Motor neuron (in vitro differentiated cells): ENCODE results near the gene LRRC1. TPM values are rescaled to one million over a fixed set of nuclear protein-coding genes. Genes with fewer than 3 reads are reported as not detected.

ENCODE experiments used
- ATAC-seq, 8 experiments: fragments of 200-7000 bp; cut with Tn5 transposase; replicated peaks in 6 of 8; 2 replicates each; pipeline ENCODE4 v1.8.0; 2021; ENCODE audit warnings: mild to moderate bottlenecking in 8 of 8, moderate library complexity in 8 of 8
- H3K27ac ChIP-seq, 2 donors: fragments of 250-450 bp; sonication (Bioruptor Pico); 2 replicates each; pipeline ENCODE4 v1.9.0; 2021; ENCODE audit warnings: antibody characterized with exemption in 2 of 2, mild to moderate bottlenecking in 2 of 2, moderate library complexity in 1 of 2
- H3K4me1 ChIP-seq, 2 donors: fragments of 250-450 bp; sonication (Bioruptor Pico); replicated peaks in 1 of 2; 2 replicates each; pipeline ENCODE4 v1.6.1; 2021; ENCODE audit warnings: antibody characterized with exemption in 2 of 2, mild to moderate bottlenecking in 2 of 2, moderate library complexity in 1 of 2
- H3K4me3 ChIP-seq, 5 donors: fragments of 250-450 bp; sonication (Bioruptor Pico); 2 replicates each; pipeline ENCODE4 v1.9.0; 2021; ENCODE audit warnings: antibody characterized with exemption in 5 of 5, mild to moderate bottlenecking in 5 of 5, moderate library complexity in 4 of 5
- WGBS, 10 experiments: fragments of 450-650 bp; shearing (Covaris generic); methylation state at CpG; one replicate each; pipeline ENCODE4 v1.0.0; 2022; 5-methylcytosine and 5-hydroxymethylcytosine counted together
- in situ Hi-C, 9 experiments: fragments of 400-800 bp; cut with MboI; loops; one replicate each; pipeline ENCODE4 v1.15.0; 2021; ENCODE audit warnings: low sequenced_read_pairs in 9 of 9, low pct_unique_long_range_greater_than_20kb in 2 of 9; ENCODE audit not compliant: unreplicated experiment in 9 of 9
- total RNA-seq, 8 experiments: library from RNA; unstranded; fragments of 300-600 nt; gene quantifications; 2 replicates each; pipeline versions ENCODE4 v1.2.3 to v1.2.4, GENCODE V29; 2022

Gene LRRC1
- total RNA-seq, 8 experiments from 2014 or later: 4.3 to 9.3 (median 7.8) TPM

- Histone ChIP-seq H3K4me3 (no peak overlapping the region), H3K4me1 (peaks cover 6 to 20% of the 10 kb centered on the region in 2 donors), H3K27ac (no peak overlapping the region)
- in situ Hi-C loops: no loop called here
- no peak for ATAC-seq
Observed at GRCh38 chr6:53808302-53808881, 13.6 kb downstream of the LRRC1 start.

GRCh38 chr6:53809691-53810090 is 14.9 kb downstream of the LRRC1 start:
- no peak overlapping the region for H3K4me3 ChIP-seq
- in situ Hi-C loops: no loop called here
- ATAC-seq: no peak
- 90 to 100% (median 100%) methylated on average over 1 to 3 of the region's 3 CpGs; no CpG with 5 or more reads in 2 of the 10 experiments for WGBS, 10 experiments
- peaks cover 6 to 19% of the 10 kb centered on the region in 2 donors for H3K4me1 ChIP-seq
- H3K27ac ChIP-seq: no peak overlapping the region

GRCh38 chr6:53811082-53811481 is 16.3 kb downstream of the LRRC1 start:
- H3K4me3 ChIP-seq: no peak overlapping the region
- no peak overlapping the region for H3K27ac ChIP-seq
- in situ Hi-C loops: no loop called here
- peaks cover 6 to 9% of the 10 kb centered on the region in 2 donors for H3K4me1 ChIP-seq
- peak in 7 of 8 experiments; percentile 25 to 74 (median 35) for ATAC-seq
- 0 to 100% (median 58%) methylated on average over 1 to 3 of the region's 4 CpGs; no CpG with 5 or more reads in 1 of the 10 experiments for WGBS, 10 experiments

GRCh38 chr6:53811746-53812145 is 16.9 kb downstream of the LRRC1 start:
- WGBS, 10 experiments: 40 to 80% (median 70%) methylated on average over 2 to 4 of the region's 5 CpGs; no CpG with 5 or more reads in 4 of the 10 experiments
- H3K4me1 ChIP-seq: peaks cover 6 to 9% of the 10 kb centered on the region in 2 donors
- H3K27ac ChIP-seq: no peak overlapping the region
- in situ Hi-C loops: no loop called here
- H3K4me3 ChIP-seq: no peak overlapping the region
- ATAC-seq: peak in 3 of 8 experiments; percentile 23 to 31 (median 25)

DNA sequence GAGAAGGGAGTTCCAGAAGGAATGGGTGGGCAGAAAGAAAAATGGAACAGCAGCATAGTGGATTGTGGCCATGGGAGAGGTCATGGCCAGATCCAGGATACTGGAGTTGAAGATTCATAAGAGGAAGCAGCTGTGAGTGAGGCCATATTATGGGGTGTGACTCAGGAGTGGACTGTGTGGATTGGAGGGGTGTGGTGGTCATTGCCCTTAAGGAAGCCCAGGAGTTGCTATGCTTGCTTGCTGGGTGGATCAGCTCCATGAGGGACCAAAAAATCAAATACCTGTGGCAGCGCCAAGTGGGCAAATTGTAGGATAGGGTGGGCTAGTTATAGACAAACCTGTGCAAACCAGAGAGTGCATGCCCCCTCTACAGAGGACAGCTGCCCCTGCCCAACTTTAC is 18.3 kb downstream of the LRRC1 start:
- in situ Hi-C loops: no loop called here
- Histone ChIP-seq H3K27ac (no peak overlapping the region), H3K4me1 (peaks cover 9% of the 10 kb centered on the region in 2 donors), H3K4me3 (no peak overlapping the region)
- WGBS, 10 experiments: 83 to 100% (median 100%) methylated on average over 1 of the region's 1 CpG; no CpG with 5 or more reads in 5 of the 10 experiments
- ATAC-seq: peak in 2 of 8 experiments; percentile 53 to 83

GRCh38 chr6:53813801-53814200 is 19.0 kb downstream of the LRRC1 start:
- ATAC-seq: no peak
- WGBS, 10 experiments: 43 to 100% (median 100%) methylated on average over 1 of the region's 1 CpG; no CpG with 5 or more reads in 1 of the 10 experiments
- Histone ChIP-seq H3K4me1 (peaks cover 9 to 15% of the 10 kb centered on the region in 2 donors), H3K4me3 (no peak overlapping the region), H3K27ac (no peak overlapping the region)
- in situ Hi-C loops: no loop called here

- ATAC-seq: no peak
- WGBS, 10 experiments: 72 to 100% (median 91%) methylated on average over 1 to 2 of the region's 2 CpGs; no CpG with 5 or more reads in 2 of the 10 experiments
- Histone ChIP-seq H3K4me1 (peaks cover 9 to 19% of the 10 kb centered on the region in 2 donors), H3K27ac (no peak overlapping the region), H3K4me3 (no peak overlapping the region)
- in situ Hi-C loops: no loop called here
Observed at GRCh38 chr6:53814353-53814752, 19.5 kb downstream of the LRRC1 start.

DNA sequence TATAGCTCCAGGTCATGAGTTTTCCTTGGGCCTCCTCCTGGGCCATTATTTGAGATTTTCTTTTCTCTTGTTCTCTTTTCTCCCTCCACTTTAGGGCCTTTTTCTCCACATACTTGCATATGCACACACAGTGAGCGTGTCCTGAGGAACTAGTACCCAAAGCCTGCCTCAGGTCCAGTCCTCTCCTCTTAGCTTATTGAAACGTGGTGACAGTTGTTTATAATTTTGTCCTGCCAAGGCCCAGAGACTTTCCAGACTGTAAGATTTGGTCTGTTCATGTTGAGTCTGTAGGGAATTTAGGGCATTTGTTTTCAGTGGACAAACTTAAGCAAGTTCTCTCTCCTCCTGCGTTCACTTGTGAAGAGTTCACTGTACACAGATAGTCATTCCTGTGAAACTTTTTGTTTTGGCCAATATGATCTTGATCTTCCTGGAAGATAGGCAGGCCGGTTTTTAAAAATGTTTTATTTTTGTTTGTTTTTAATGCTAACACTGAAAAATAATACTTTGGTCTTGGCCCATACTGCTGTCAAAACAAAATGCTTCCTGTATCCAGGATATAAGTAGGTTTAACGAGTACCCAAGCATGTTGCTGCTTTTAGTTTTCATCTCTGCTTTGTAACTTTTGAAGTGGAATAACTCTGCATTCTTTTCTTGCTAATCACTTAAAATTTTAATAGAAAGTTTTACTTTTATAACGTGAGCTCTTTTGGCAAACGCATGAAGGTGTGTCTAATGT is 20.7 kb downstream of the LRRC1 start:
- in situ Hi-C loops: no loop called here
- Histone ChIP-seq H3K4me3 (no peak overlapping the region), H3K27ac (no peak overlapping the region), H3K4me1 (peaks cover 9 to 22% of the 10 kb centered on the region in 2 donors)
- ATAC-seq: no peak
- 34 to 94% (median 83%) methylated on average over 4 to 7 of the region's 7 CpGs for WGBS, 10 experiments

GRCh38 chr6:53818858-53819609 is 24.2 kb downstream of the LRRC1 start:
- in situ Hi-C loops: no loop called here
- 0 to 100% (median 55%) methylated on average over 1 to 3 of the region's 3 CpGs; no CpG with 5 or more reads in 3 of the 10 experiments for WGBS, 10 experiments
- ATAC-seq: peak in 1 of 8 experiments; percentile 36
- peaks cover 7 to 36% of the 10 kb centered on the region in 2 donors for H3K4me1 ChIP-seq
- no peak overlapping the region for H3K27ac ChIP-seq
- no peak overlapping the region for H3K4me3 ChIP-seq

DNA sequence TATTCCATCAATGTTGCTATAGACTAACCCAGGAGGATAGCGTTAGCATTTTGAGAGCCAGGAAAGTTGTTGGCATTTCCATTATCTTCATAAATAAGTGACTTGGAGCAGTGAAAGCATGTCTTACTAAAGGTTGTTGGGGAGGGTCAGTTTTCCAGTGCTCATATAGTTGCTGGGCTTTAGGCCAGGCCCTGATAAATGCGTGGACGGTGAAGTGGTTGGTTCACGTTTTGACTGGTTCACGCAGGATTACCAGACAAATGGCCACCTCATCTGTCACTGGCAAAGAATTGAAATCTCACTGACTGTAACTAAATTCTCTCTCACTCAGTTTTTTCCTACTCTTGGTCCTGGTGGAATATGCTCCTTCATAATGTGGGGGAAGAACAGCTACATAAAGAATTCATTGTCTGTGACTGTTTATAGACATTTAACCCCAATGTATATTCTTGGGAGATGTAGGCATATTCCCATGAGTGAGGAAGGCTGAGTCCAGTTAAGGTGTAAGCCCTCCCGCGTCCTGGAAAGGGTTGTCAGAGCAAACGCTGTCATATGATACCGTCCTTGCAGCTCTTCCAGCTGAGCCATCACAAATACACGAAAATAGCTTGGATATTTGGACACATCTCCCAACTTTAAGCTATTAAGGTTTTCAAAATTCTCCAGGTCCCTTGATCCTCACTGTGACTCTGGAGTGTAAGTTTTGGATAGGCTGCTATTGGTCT is 27.8 kb downstream of the LRRC1 start:
- peaks cover 7 to 45% of the 10 kb centered on the region in 2 donors for H3K4me1 ChIP-seq
- H3K4me3 ChIP-seq: no peak overlapping the region
- H3K27ac ChIP-seq: no peak overlapping the region
- in situ Hi-C loops: no loop called here
- peak in 4 of 8 experiments; percentile 17 to 60 (median 50) for ATAC-seq
- WGBS, 10 experiments: 84 to 100% (median 93%) methylated on average over 1 to 10 of the region's 10 CpGs; no CpG with 5 or more reads in 1 of the 10 experiments

DNA sequence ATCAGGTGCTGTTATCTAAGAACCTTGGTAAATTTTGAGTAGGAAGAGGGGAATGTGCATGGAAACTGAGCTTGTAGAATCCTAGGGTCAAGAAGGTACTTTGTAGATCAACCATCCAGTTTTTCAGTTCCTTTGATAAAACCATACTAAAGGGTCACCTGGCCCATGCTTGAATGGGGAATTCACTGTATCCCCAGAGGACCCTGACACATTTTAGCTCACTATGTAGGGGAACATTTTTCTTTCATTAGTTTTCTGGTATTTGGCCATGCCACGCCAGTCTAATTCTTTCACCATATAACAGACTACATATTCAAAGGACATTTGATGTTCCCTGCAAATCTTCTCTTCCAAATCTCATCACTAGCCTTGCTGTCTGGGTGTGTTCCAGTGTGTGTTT is 29.9 kb downstream of the LRRC1 start:
- Histone ChIP-seq H3K4me1 (peaks cover 7 to 32% of the 10 kb centered on the region in 2 donors), H3K27ac (no peak overlapping the region), H3K4me3 (no peak overlapping the region)
- WGBS, 10 experiments: 60 to 100% (median 100%) methylated on average over 1 of the region's 1 CpG; no CpG with 5 or more reads in 5 of the 10 experiments
- no peak for ATAC-seq
- in situ Hi-C loops: no loop called here

DNA sequence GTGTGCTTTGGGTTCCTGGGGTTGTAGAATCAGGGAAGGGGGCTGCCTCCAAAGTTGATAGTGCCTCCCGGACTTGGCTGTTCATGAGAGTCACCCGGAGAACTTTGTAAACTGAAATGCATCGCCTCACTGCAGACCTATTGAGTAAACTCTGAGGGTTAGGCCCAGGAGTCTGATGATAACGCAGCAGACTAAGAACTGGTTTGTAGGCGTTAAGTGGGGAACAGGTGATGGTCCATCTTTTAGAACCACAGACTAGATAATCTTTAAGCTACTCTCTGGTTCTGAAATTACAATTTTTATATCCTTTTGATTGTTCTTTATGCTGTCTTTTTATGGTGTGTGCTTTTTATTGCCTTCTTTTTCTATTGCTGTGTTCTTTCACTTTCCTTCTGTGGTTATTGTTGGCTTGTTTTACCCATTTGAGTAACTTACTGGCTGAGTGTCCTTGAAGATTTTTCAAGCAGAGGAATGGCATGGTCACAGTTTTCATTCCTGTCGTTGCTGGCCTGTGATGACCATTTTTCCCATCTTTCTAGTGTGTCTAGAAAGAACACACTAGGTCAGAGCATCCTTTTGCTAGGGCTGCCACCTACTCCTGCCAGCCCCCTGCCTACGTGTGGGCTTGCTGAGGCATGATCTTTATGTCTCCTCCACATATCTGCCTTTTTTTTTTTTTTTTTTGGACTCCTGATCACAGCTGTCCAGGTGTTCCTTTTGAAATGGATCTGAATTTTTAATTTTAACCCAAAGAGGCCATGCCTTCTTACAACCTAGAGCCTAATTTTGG is 30.9 kb downstream of the LRRC1 start:
- no peak overlapping the region for H3K4me3 ChIP-seq
- no peak overlapping the region for H3K27ac ChIP-seq
- ATAC-seq: no peak
- H3K4me1 ChIP-seq: peaks cover 7 to 27% of the 10 kb centered on the region in 2 donors
- in situ Hi-C loops: no loop called here
- WGBS, 10 experiments: 58 to 93% (median 77%) methylated on average over 2 to 6 of the region's 7 CpGs
